ENCODE results near the gene NTF3.

- no peak for TF ChIP-seq CTCF (conservative IDR thresholded peaks at IDR 0.05 in 1 of 2, IDR thresholded peaks at IDR 0.05 in 1 of 2; ENCODE audit: low read depth in 1 of 2, low read length in 2 of 2)
- TF ChIP-seq EZH2 (IDR thresholded peaks at IDR 0.05; ENCODE audit: low read length, missing control alignments): no peak
These were observed 43.0 kb upstream of the NTF3 start for GRCh38 chr12:5388581-5389535.
